ENCODE measurements around the gene POTEB3.
"Not testable (repeated sequence)": the region's sequence is repeated elsewhere in the genome, so short reads cannot be mapped to it uniquely, and the experiment has no call there.

The POTEB3 gene

GRCh38 chr15:21440399-21440798, at the start of gene POTEB3:
Gene POTEB3, minus strand, starts transcription at chr15:21440499. Its CDS starts 488 bp downstream, at chr15:21440011.
- not testable (repeated sequence) for DNase-seq (ENCODE audit: low read depth)

GRCh38 chr15:21453683-21454082, 13.4 kb upstream of the POTEB3 start:
- not testable (repeated sequence) for DNase-seq (ENCODE audit: low read depth)

- DNase-seq (ENCODE audit: low read depth), result not testable (repeated sequence)
Observed at GRCh38 chr15:21451920-21452563, 11.7 kb upstream of the POTEB3 start.

- DNase-seq (ENCODE audit: low read depth), result not testable (repeated sequence)
Observed at GRCh38 chr15:21451487-21451886, 11.2 kb upstream of the POTEB3 start.

- DNase-seq (ENCODE audit: low read depth), result not testable (repeated sequence)
Observed at GRCh38 chr15:21407366-21407765, 32.9 kb downstream of the POTEB3 start.

- not testable (repeated sequence) for DNase-seq (ENCODE audit: low read depth)
Observed at GRCh38 chr15:21401531-21401930, 38.8 kb downstream of the POTEB3 start.

GRCh38 chr15:21399111-21399510, 41.2 kb downstream of the POTEB3 start:
- DNase-seq (ENCODE audit: low read depth), result not testable (repeated sequence)

GRCh38 chr15:21398511-21398910, 41.8 kb downstream of the POTEB3 start:
- DNase-seq (ENCODE audit: low read depth), result not testable (repeated sequence)

- DNase-seq (ENCODE audit: low read depth), result not testable (repeated sequence)
Observed at GRCh38 chr15:21397656-21398055, 42.6 kb downstream of the POTEB3 start.

GRCh38 chr15:21397186-21397585, 43.1 kb downstream of the POTEB3 start:
- not testable (repeated sequence) for DNase-seq (ENCODE audit: low read depth)

GRCh38 chr15:21385961-21386360, 54.3 kb downstream of the POTEB3 start:
- DNase-seq (ENCODE audit: low read depth), result not testable (repeated sequence)

- not testable (repeated sequence) for DNase-seq (ENCODE audit: low read depth)
Observed at GRCh38 chr15:21383866-21384485, 56.3 kb downstream of the POTEB3 start.

- not testable (repeated sequence) for DNase-seq (ENCODE audit: low read depth)
Observed at GRCh38 chr15:21373682-21374081, 66.6 kb downstream of the POTEB3 start.

- DNase-seq (ENCODE audit: low read depth), result not testable (repeated sequence)
Observed at GRCh38 chr15:21369177-21369576, 71.1 kb downstream of the POTEB3 start.

GRCh38 chr15:21368625-21369024, 71.7 kb downstream of the POTEB3 start:
- DNase-seq (ENCODE audit: low read depth), result not testable (repeated sequence)
